Measurements from ENCODE around the gene AFMID. TPM values are rescaled to one million over a fixed set of nuclear protein-coding genes. Genes with fewer than 3 reads are reported as not detected.

Gene AFMID
- total and polyA plus RNA-seq, 5 donors from 2014 or later, result 1.8 to 5.5 (median 2.8) TPM

DNA sequence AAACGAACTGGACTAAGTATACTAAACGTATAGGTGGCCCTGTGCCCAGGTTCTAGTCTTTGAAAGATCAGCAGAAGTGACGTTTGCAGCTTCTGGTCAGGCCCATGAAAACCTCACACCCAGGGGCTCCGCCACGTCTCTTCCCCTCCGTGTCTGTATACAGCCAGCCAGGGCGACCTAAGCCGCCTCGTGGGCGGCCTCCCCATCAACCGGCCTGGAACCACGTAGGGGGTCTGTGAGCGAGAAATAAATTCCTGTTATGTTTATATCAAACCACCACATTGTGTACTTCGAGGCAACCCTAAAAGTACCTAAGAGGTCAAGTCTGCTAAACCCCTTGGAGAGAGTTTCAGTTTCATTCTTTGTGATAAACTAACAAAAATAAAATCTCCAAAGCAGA, 7.1 kb upstream of the AFMID start:
- no peak for DNase-seq
- Mint-ChIP-seq H3K36me3 (no peaks in the 10 kb centered on the region), H3K27ac (peak overlapping the region in 1 of 3 donors; percentile 44), H3K27me3 (no peaks in the 10 kb centered on the region), H3K4me3 (peak overlapping the region in 2 of 4 donors; percentile 39 to 76), H3K9me3 (no peaks in the 10 kb centered on the region), H3K4me1 (peaks cover 5 to 27% (median 13%) of the 10 kb centered on the region in 4 donors)
- Histone ChIP-seq H3K27ac (ENCODE audit: insufficient read depth, low read length, poor library complexity, severe bottlenecking) (no peak overlapping the region), H3K36me3 (ENCODE audit: control insufficient read depth, insufficient read depth, low read length) (no peaks in the 10 kb centered on the region), H3K9me3 (ENCODE audit: control insufficient read depth in 2 of 2, low read length in 2 of 2) (no peaks in the 10 kb centered on the region), H3K27me3 (ENCODE audit: control insufficient read depth, insufficient read depth, low read length) (no peaks in the 10 kb centered on the region), H3K4me3 (ENCODE audit: low read depth, low read length) (peak overlapping the region; percentile 33), H3K4me1 (ENCODE audit: control insufficient read depth, insufficient read depth, low read length, poor library complexity, severe bottlenecking) (peaks cover 12% of the 10 kb centered on the region)
- peak in 1 of 2 donors; percentile 10 for ATAC-seq (ENCODE audit: low read depth in 2 of 2)

DNA sequence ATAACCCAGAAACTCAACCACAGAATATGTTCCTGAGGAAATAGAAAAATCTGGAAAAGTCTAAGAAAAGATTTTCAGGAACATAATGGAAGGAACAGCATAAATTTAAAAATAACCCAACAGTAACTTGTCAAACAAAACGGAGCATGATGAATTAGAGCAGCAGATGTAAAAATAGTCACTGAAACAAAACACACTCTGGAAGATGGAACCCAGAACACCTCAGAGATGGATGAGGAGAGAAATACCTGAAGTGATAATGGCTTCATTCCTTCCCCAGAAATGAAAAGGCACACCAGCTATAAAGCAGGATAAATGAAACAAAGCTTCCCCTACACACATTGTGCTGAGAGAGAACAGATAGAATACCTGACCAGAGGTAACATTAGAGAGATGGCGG, 6.7 kb upstream of the AFMID start:
- Histone ChIP-seq H3K4me1 (ENCODE audit: control insufficient read depth, insufficient read depth, low read length, poor library complexity, severe bottlenecking) (peaks cover 12% of the 10 kb centered on the region), H3K27me3 (ENCODE audit: control insufficient read depth, insufficient read depth, low read length) (no peaks in the 10 kb centered on the region), H3K27ac (ENCODE audit: insufficient read depth, low read length, poor library complexity, severe bottlenecking) (no peak overlapping the region), H3K36me3 (ENCODE audit: control insufficient read depth, insufficient read depth, low read length) (no peaks in the 10 kb centered on the region), H3K9me3 (ENCODE audit: control insufficient read depth in 2 of 2, low read length in 2 of 2) (no peaks in the 10 kb centered on the region), H3K4me3 (ENCODE audit: low read depth, low read length) (peak overlapping the region; percentile 33)
- ATAC-seq (ENCODE audit: low read depth in 2 of 2) (no peak), DNase-seq (no peak)
- H3K4me3 Mint-ChIP-seq, result peak overlapping the region in 1 of 4 donors; percentile 39
- no peaks in the 10 kb centered on the region for H3K9me3 Mint-ChIP-seq
- no peaks in the 10 kb centered on the region for H3K36me3 Mint-ChIP-seq
- H3K27ac Mint-ChIP-seq, result peak overlapping the region; percentile 23 to 56 (median 44)
- no peaks in the 10 kb centered on the region for H3K27me3 Mint-ChIP-seq
- peaks cover 5 to 31% (median 15%) of the 10 kb centered on the region in 4 donors for H3K4me1 Mint-ChIP-seq

DNA sequence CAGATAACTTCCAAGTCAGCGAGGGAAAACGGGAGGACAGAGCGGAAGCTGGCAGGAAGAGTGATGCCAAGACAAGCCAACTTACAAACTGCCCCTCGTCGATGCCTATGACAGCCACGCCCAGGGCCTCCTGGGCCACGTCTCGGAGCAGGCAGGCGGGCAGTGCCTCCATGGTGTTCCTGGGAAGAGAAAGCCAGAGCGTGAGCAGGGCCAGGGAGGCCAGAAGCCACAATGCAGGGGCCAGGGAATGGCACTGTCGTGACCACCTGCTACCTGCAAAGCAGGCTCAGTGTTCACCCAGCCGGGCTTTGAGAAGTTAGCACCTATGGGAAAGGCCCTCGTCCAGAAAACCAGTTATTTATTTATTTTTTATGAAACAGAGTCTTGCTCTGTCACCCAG, 4.7 kb upstream of the AFMID start:
- Histone ChIP-seq H3K27me3 (ENCODE audit: control insufficient read depth, insufficient read depth, low read length) (no peaks in the 10 kb centered on the region), H3K4me1 (ENCODE audit: control insufficient read depth, insufficient read depth, low read length, poor library complexity, severe bottlenecking) (peaks cover 16% of the 10 kb centered on the region), H3K27ac (ENCODE audit: insufficient read depth, low read length, poor library complexity, severe bottlenecking) (no peak overlapping the region), H3K36me3 (ENCODE audit: control insufficient read depth, insufficient read depth, low read length) (no peaks in the 10 kb centered on the region), H3K4me3 (ENCODE audit: low read depth, low read length) (no peak overlapping the region), H3K9me3 (ENCODE audit: control insufficient read depth in 2 of 2, low read length in 2 of 2) (no peaks in the 10 kb centered on the region)
- DNase-seq, result no peak
- H3K36me3 Mint-ChIP-seq, result no peaks in the 10 kb centered on the region
- H3K27me3 Mint-ChIP-seq, result no peaks in the 10 kb centered on the region
- H3K27ac Mint-ChIP-seq, result no peak overlapping the region
- ATAC-seq (ENCODE audit: low read depth in 2 of 2), result no peak
- no peaks in the 10 kb centered on the region for H3K9me3 Mint-ChIP-seq
- peaks cover 8 to 26% (median 14%) of the 10 kb centered on the region in 4 donors for H3K4me1 Mint-ChIP-seq
- no peak overlapping the region for H3K4me3 Mint-ChIP-seq

DNA sequence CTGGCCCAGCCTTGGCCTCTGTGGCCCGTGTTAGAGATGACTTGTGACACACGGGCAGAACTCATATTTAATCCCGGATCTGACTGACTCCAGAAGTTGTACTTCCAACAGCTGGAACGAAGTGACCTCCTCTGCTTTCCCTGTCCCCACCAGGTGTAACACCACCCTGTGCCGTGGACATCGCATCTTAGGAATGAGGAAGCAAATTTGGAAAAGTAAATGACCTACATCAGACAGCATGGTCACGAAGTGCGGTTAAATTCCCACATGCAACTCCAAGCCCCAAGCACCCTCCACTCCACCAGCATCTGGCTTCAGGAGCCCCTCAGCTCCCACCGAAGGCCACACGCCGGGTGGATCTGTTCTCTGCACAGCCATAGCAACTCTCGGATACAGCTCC, 3.2 kb upstream of the AFMID start:
- DNase-seq (no peak), ATAC-seq (ENCODE audit: low read depth in 2 of 2) (no peak)
- Mint-ChIP-seq H3K27me3 (no peaks in the 10 kb centered on the region), H3K27ac (peak overlapping the region in 2 of 3 donors; percentile 29 to 46), H3K9me3 (no peaks in the 10 kb centered on the region), H3K4me1 (peaks cover 8 to 31% (median 17%) of the 10 kb centered on the region in 4 donors), H3K36me3 (no peaks in the 10 kb centered on the region), H3K4me3 (no peak overlapping the region)
- peaks cover 19% of the 10 kb centered on the region for H3K4me1 ChIP-seq (ENCODE audit: control insufficient read depth, insufficient read depth, low read length, poor library complexity, severe bottlenecking)
- H3K27me3 ChIP-seq (ENCODE audit: control insufficient read depth, insufficient read depth, low read length), result no peaks in the 10 kb centered on the region
- no peaks in the 10 kb centered on the region for H3K9me3 ChIP-seq (ENCODE audit: control insufficient read depth in 2 of 2, low read length in 2 of 2)
- no peak overlapping the region for H3K27ac ChIP-seq (ENCODE audit: insufficient read depth, low read length, poor library complexity, severe bottlenecking)
- H3K4me3 ChIP-seq (ENCODE audit: low read depth, low read length), result no peak overlapping the region
- H3K36me3 ChIP-seq (ENCODE audit: control insufficient read depth, insufficient read depth, low read length), result no peaks in the 10 kb centered on the region

DNA sequence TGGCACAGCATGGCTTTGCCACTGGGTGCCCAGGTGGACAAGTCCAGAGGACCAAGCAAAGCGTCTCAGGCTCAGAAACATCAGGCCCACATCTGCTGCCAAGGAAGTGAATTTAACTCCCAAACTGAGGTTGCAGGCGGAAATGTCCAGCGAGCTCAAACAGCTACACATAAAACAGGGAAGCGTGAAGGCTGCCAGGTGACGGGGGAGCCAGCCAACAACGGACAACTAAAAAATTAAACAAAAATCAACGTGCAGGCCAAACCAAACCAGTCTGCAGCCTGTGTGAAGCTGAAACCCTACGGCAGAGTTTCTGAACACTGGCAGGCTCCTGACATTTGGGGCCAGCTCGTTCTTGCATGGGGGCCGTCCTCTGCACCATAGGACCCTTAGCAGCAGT, 2.8 kb upstream of the AFMID start:
- H3K4me1 Mint-ChIP-seq, result peaks cover 8 to 31% (median 17%) of the 10 kb centered on the region in 4 donors
- no peaks in the 10 kb centered on the region for H3K27me3 ChIP-seq (ENCODE audit: control insufficient read depth, insufficient read depth, low read length)
- no peaks in the 10 kb centered on the region for H3K36me3 Mint-ChIP-seq
- H3K4me3 Mint-ChIP-seq, result peak overlapping the region in 3 of 4 donors; percentile 31 to 65 (median 62)
- ATAC-seq (ENCODE audit: low read depth in 2 of 2) (no peak), DNase-seq (no peak)
- H3K27me3 Mint-ChIP-seq, result no peaks in the 10 kb centered on the region
- H3K27ac Mint-ChIP-seq, result peak overlapping the region in 2 of 3 donors; percentile 23 to 29
- H3K36me3 ChIP-seq (ENCODE audit: control insufficient read depth, insufficient read depth, low read length), result no peaks in the 10 kb centered on the region
- H3K9me3 ChIP-seq (ENCODE audit: control insufficient read depth in 2 of 2, low read length in 2 of 2), result no peaks in the 10 kb centered on the region
- peaks cover 19% of the 10 kb centered on the region for H3K4me1 ChIP-seq (ENCODE audit: control insufficient read depth, insufficient read depth, low read length, poor library complexity, severe bottlenecking)
- no peak overlapping the region for H3K27ac ChIP-seq (ENCODE audit: insufficient read depth, low read length, poor library complexity, severe bottlenecking)
- H3K4me3 ChIP-seq (ENCODE audit: low read depth, low read length), result no peak overlapping the region
- no peaks in the 10 kb centered on the region for H3K9me3 Mint-ChIP-seq

DNA sequence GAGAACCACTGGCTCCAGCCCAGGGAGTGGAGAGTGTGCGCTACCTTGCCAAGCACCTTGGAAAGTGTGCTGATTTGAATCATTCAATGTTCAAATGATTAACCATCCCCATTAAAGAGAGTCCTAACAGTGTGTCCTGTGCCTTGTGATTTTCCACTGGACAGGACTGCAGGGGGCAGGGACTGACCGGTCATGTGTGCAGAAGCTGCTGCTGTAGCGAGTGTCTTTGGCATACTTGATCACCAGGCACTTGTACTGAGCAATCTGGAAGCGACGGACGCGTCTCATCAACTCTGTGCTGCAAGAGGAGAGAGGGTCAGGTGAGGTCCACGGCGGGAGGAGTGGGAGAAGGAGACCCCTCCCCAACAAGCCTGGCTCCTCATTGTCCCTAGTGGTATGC, 2.3 kb upstream of the AFMID start:
- Histone ChIP-seq H3K4me3 (ENCODE audit: low read depth, low read length) (no peak overlapping the region), H3K4me1 (ENCODE audit: control insufficient read depth, insufficient read depth, low read length, poor library complexity, severe bottlenecking) (peaks cover 19% of the 10 kb centered on the region), H3K27ac (ENCODE audit: insufficient read depth, low read length, poor library complexity, severe bottlenecking) (no peak overlapping the region), H3K36me3 (ENCODE audit: control insufficient read depth, insufficient read depth, low read length) (no peaks in the 10 kb centered on the region), H3K27me3 (ENCODE audit: control insufficient read depth, insufficient read depth, low read length) (no peaks in the 10 kb centered on the region), H3K9me3 (ENCODE audit: control insufficient read depth in 2 of 2, low read length in 2 of 2) (no peaks in the 10 kb centered on the region)
- Mint-ChIP-seq H3K9me3 (no peaks in the 10 kb centered on the region), H3K4me1 (peaks cover 8 to 31% (median 17%) of the 10 kb centered on the region in 4 donors), H3K27ac (peak overlapping the region in 1 of 3 donors; percentile 74), H3K36me3 (no peaks in the 10 kb centered on the region), H3K4me3 (peak overlapping the region; percentile 31 to 71 (median 58)), H3K27me3 (no peaks in the 10 kb centered on the region)
- ATAC-seq (ENCODE audit: low read depth in 2 of 2), result no peak
- no peak for DNase-seq

DNA sequence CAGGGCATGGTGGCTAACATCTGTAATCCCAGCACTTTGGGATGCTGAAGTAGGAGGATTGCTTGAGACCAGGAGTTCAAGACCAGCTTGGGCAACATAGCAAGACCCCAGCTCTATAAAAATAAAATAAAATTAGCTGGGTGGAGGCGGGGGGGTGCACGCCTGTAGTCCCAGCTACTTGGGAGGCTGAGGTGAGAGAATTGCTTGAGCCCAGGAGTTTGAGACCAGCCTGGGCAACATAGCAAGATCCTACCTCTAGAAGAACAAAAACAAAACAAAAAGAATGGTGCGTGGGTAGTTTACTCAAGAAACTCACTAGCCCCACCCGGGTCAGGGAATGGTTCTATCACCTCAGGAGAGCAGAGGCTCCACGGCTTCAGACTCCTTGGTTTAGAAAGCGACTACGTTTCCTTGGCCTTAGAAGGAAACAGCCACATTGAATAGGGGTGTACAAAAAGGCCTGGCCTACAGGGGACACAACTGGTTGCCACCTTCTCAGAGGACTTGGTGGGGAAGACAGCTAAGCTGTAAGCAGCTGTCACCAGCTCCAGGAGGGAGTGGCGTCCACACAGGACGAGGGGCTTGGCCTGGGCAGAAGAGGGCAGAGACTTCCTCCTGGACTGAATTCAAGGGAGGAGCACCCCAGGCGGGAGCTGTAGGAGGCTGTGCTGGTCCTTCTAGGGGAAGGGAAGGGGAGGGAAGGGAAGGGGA, 1.0 kb upstream of the AFMID start:
- Mint-ChIP-seq H3K4me3 (peak overlapping the region; percentile 27 to 76 (median 74)), H3K9me3 (no peaks in the 10 kb centered on the region), H3K27ac (no peak overlapping the region), H3K4me1 (peaks cover 2 to 28% (median 12%) of the 10 kb centered on the region in 4 donors), H3K36me3 (no peaks in the 10 kb centered on the region), H3K27me3 (no peaks in the 10 kb centered on the region)
- Histone ChIP-seq H3K36me3 (ENCODE audit: control insufficient read depth, insufficient read depth, low read length) (no peaks in the 10 kb centered on the region), H3K9me3 (ENCODE audit: control insufficient read depth in 2 of 2, low read length in 2 of 2) (no peaks in the 10 kb centered on the region), H3K4me3 (ENCODE audit: low read depth, low read length) (peak overlapping the region; percentile 26), H3K27me3 (ENCODE audit: control insufficient read depth, insufficient read depth, low read length) (no peaks in the 10 kb centered on the region), H3K4me1 (ENCODE audit: control insufficient read depth, insufficient read depth, low read length, poor library complexity, severe bottlenecking) (peaks cover 19% of the 10 kb centered on the region), H3K27ac (ENCODE audit: insufficient read depth, low read length, poor library complexity, severe bottlenecking) (no peak overlapping the region)
- DNase-seq (peak in 1 of 3 donors; percentile 35), ATAC-seq (ENCODE audit: low read depth in 2 of 2) (no peak)

DNA sequence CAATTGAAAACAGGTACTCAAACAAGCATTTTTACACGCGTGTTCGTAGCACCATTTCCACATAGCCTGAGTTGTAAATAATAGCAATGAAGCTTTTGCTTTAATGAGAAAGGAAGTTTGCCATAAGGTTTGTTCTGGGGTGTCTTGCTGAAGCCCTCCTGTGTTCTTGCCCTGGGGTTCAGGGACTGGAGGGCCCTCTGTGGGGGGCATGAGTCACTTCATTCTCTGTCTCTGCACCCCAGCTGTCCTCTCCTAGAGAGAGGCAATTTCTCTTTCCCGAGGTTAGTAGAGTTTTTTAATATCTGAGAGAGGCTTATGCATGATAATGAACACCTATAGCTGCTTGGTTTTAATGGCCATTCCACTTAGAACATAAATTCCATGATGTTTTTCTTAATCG, 9.6 kb downstream of the AFMID start:
- ATAC-seq (ENCODE audit: low read depth in 2 of 2) (no peak), DNase-seq (no peak)
- H3K27me3 ChIP-seq (ENCODE audit: control insufficient read depth, insufficient read depth, low read length), result no peaks in the 10 kb centered on the region
- no peak overlapping the region for H3K27ac ChIP-seq (ENCODE audit: insufficient read depth, low read length, poor library complexity, severe bottlenecking)
- no peak overlapping the region for H3K4me3 ChIP-seq (ENCODE audit: low read depth, low read length)
- H3K9me3 ChIP-seq (ENCODE audit: control insufficient read depth in 2 of 2, low read length in 2 of 2), result no peaks in the 10 kb centered on the region
- no peaks in the 10 kb centered on the region for H3K4me1 ChIP-seq (ENCODE audit: control insufficient read depth, insufficient read depth, low read length, poor library complexity, severe bottlenecking)
- H3K4me3 Mint-ChIP-seq, result no peak overlapping the region
- no peaks in the 10 kb centered on the region for H3K9me3 Mint-ChIP-seq
- H3K4me1 Mint-ChIP-seq, result peaks cover 0 to 4% (median 0%) of the 10 kb centered on the region in 4 donors
- H3K27ac Mint-ChIP-seq, result peak overlapping the region in 1 of 3 donors; percentile 73
- no peaks in the 10 kb centered on the region for H3K36me3 Mint-ChIP-seq
- no peaks in the 10 kb centered on the region for H3K36me3 ChIP-seq (ENCODE audit: control insufficient read depth, insufficient read depth, low read length)
- H3K27me3 Mint-ChIP-seq, result no peaks in the 10 kb centered on the region

Data from CD4-positive, CD25-positive, alpha-beta regulatory T cell (primary cell).